Prostate gland (tissue), 2 donors: ENCODE measurements around the gene SLC6A20. TPM values are rescaled to one million over a fixed set of nuclear protein-coding genes. Genes with fewer than 3 reads are reported as not detected.

ENCODE experiments used
- DNase-seq: peaks from one replicate; pipeline ENCODE4 v3.0.0-alpha.2; 2019; ENCODE audit warnings: low spot score
- H3K27ac ChIP-seq, 2 donors: fragments of 200-600 bp; sonication (generic); 2 replicates each; pipeline ENCODE4 v1.5.1; 2017 to 2019
- H3K27me3 ChIP-seq: fragments of 200-600 bp; sonication (generic); replicated peaks from 2 replicates; pipeline ENCODE4 v1.5.1; 2019; ENCODE audit not compliant: insufficient read depth
- H3K36me3 ChIP-seq, 2 donors: fragments of 200-600 bp; sonication (generic); 1 replicate in 1 of 2; 2 replicates in 1 of 2; pipeline versions ENCODE4 v1.5.1 to v1.8.1; 2017 to 2019
- H3K4me1 ChIP-seq: fragments of 200-600 bp; sonication (generic); replicated peaks from 2 replicates; pipeline ENCODE4 v1.5.1; 2019
- H3K4me3 ChIP-seq, 2 donors: fragments of 200-600 bp; sonication (generic); 2 replicates each; pipeline ENCODE4 v1.5.1; 2017 to 2019
- H3K9me3 ChIP-seq: fragments of 200-600 bp; sonication (generic); 2 replicates; pipeline ENCODE4 v1.5.1; 2017
- POLR2A ChIP-seq: fragments of 450-650 bp; IDR thresholded peaks from one replicate; pipeline ENCODE4 v1.6.1; 2016; ENCODE audit warnings: antibody characterized with exemption, mild to moderate bottlenecking
- POLR2AphosphoS5 ChIP-seq: sonication (generic); formaldehyde crosslinking; IDR thresholded peaks from one replicate; pipeline ENCODE4 v1.6.1; 2017; ENCODE audit warnings: antibody characterized with exemption
- WGBS: methylation state at CpG from one replicate; pipeline ENCODE4 v1.1.5; 2018; 5-methylcytosine and 5-hydroxymethylcytosine counted together
- intact Hi-C: fragments of 100-400 bp; cut with DNase I; formaldehyde crosslinking; loops from one replicate; pipeline ENCODE4 v1.14.2; 2022
- total RNA-seq, 2 donors: library from RNA; depleted of rRNA; stranded (reverse); fragments of >200 nt; gene quantifications; one replicate each; pipeline ENCODE4 v1.1.0, GENCODE V29; 2016
- TF ChIP-seq, protein P1 (sequence below), 4 experiments: fragments of 200-600 bp in 2 of 4; fragments of 450-650 bp in 2 of 4; sonication (generic) in 2 of 4; IDR thresholded peaks; 1 replicate in 3 of 4; 2 replicates in 1 of 4; pipeline ENCODE4 v1.5.1; 2016 to 2019; ENCODE audit warnings: antibody characterized with exemption in 4 of 4, mild to moderate bottlenecking in 2 of 4, moderate library complexity in 2 of 4

The SLC6A20 gene
- total RNA-seq, 2 donors from 2014 or later: 1.6 TPM; not detected in 1

DNA sequence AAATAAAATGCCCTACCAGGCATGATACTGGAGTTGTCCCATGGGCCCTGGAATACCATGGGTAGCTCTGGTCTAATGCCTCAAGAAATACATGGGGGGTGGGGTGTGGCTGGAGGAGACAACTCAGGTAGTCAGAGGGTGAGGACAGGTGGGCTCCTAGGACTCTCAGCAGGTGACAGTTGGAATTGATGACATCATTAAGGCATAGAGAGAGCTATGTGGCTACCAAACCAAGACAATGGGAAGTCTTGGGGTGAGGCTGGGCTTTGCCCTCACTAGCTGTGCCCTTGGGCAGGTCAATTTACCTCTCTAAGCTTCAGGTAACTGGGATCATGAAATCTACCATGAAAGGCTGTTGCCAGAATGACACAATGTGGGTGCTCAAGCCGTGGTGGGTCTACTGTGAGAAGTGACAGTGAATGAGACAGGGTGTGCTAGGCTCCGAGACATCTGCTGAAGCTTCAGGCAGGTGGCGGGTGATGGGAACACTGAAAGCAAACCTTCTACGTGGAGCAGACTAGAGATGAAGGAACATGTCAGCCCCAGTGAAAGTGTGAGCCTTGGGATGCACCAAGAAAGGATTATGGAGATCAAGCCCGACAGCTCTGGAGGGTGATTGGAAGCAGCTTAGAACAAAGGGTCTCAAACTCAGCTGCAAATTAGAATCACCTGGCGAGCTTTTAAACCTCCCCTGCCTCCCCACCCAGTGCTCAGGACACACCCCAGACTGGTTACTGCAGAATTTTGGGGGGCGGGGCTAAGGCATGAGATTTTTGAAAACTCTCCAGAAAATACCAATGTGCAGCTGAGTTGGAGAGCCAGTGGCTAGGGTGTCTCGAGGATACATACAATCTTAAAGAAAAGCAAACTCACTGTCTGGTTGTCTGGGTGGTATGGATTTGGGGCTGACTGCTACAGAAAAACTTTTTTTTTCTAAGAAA, 21.5 kb downstream of the SLC6A20 start:
- Histone ChIP-seq H3K36me3 (no peaks in the 10 kb centered on the region), H3K4me1 (no peaks in the 10 kb centered on the region), H3K4me3 (no peak overlapping the region), H3K9me3 (no peaks in the 10 kb centered on the region), H3K27ac (no peak overlapping the region), H3K27me3 (no peaks in the 10 kb centered on the region)
- DNase-seq: no peak
- 84% methylated on average over 8 of the region's 8 CpGs for WGBS
- intact Hi-C loops: no loop called here
- TF ChIP-seq, protein P1, sequence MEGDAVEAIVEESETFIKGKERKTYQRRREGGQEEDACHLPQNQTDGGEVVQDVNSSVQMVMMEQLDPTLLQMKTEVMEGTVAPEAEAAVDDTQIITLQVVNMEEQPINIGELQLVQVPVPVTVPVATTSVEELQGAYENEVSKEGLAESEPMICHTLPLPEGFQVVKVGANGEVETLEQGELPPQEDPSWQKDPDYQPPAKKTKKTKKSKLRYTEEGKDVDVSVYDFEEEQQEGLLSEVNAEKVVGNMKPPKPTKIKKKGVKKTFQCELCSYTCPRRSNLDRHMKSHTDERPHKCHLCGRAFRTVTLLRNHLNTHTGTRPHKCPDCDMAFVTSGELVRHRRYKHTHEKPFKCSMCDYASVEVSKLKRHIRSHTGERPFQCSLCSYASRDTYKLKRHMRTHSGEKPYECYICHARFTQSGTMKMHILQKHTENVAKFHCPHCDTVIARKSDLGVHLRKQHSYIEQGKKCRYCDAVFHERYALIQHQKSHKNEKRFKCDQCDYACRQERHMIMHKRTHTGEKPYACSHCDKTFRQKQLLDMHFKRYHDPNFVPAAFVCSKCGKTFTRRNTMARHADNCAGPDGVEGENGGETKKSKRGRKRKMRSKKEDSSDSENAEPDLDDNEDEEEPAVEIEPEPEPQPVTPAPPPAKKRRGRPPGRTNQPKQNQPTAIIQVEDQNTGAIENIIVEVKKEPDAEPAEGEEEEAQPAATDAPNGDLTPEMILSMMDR (IDR thresholded peaks at IDR 0.05): no peak
- TF ChIP-seq POLR2A (no peak), POLR2AphosphoS5 (no peak)

DNA sequence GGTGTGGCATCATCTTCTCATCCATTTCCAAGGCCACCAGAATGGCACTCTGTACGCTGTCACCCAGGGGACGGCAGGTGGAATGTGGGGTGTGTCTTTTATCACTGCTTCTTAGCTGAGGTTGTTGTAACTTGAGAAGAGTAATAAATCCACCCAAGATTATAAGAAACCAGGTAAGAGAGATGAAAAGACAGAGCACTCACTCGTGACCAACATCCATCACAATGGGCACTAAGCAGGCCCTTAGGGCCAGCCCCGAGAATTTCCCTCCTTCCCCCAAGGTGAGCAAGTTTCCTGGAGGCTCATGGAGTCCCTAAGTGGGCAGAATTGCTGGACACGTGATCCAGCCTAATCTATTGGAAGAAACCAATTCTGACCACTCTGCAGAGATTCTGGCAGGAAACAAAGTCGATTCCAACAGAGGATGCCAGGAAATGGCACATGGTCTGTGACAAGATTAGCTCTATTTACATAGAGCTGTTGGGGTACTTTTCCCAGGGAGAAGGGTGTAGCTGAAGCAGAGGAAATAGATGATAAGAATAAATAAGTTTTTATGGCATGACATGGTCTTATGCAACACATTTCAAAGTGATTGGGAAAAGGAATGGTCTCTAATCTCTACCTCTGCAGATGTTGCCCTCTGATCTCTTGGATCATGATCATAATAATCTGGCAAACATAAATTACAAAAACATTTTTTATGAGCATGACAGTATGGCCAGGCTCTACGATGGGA, 22.5 kb downstream of the SLC6A20 start:
- TF ChIP-seq POLR2A (no peak), POLR2AphosphoS5 (no peak)
- TF ChIP-seq, protein P1 (IDR thresholded peaks at IDR 0.05): no peak
- DNase-seq: no peak
- H3K27me3 ChIP-seq: no peaks in the 10 kb centered on the region
- 43% methylated on average over 7 of the region's 7 CpGs for WGBS
- H3K4me1 ChIP-seq: no peaks in the 10 kb centered on the region
- no peak overlapping the region for H3K4me3 ChIP-seq
- no peaks in the 10 kb centered on the region for H3K36me3 ChIP-seq
- no peaks in the 10 kb centered on the region for H3K9me3 ChIP-seq
- intact Hi-C loops: no loop called here
- no peak overlapping the region for H3K27ac ChIP-seq

DNA sequence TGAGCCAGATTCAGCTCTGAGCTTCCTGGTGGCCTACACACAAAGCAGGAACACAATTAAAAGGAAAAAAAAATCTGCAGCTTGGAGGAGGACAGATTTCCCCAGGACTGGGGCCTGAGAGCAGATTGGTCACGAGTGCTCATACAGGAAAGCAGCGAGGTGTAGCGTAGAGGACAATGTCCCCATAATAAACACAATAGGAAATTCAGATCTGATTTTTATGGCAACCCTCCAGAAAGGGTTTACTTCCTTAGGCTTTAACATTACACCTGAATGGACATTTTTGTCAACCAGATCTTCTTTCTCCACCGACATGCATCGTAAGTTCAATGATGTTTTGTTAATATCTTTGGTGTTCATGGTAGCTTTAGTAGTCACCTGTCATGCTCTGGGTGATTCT, 23.3 kb downstream of the SLC6A20 start:
- Histone ChIP-seq H3K9me3 (no peaks in the 10 kb centered on the region), H3K27ac (no peak overlapping the region), H3K27me3 (no peaks in the 10 kb centered on the region), H3K36me3 (no peaks in the 10 kb centered on the region), H3K4me3 (no peak overlapping the region), H3K4me1 (no peaks in the 10 kb centered on the region)
- 81% methylated on average over 5 of the region's 5 CpGs for WGBS
- DNase-seq: no peak
- TF ChIP-seq POLR2A: no peak
- TF ChIP-seq, protein P1 (IDR thresholded peaks at IDR 0.05): no peak
- no peak for TF ChIP-seq POLR2AphosphoS5
- intact Hi-C loops: no loop called here

DNA sequence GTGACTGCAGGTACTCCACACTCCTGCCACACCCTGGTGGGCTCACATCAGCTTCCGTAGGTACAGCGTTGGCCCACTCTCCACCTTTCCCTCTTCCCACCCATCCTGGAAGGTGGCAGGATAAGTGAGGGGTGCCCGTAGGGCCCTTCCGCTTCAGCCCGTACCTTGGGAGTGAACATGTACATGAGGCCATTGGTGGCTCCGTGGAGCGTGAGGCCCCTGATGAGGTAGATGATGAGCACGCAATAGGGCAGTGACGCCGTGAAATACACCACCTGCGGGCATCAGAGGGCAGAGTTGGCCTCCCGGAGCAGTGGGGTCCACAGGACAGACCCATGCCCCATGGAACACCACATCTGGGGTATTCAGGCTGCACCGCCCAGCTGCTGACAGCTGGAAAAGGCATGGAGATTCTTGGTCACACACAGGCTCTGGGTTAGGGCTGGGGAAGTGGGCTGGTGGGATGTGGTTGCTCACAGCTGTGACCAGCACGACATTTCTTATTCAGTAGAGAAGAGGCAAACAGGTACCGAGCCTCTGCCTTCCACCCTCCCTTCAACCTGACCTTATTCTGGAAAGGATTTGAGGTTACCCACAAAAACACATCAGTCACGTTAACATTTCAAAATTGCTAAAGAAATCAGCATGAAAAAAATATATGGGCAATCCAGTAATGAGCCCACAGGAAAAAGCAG, 23.8 kb downstream of the SLC6A20 start:
- no peak overlapping the region for H3K4me3 ChIP-seq
- no peaks in the 10 kb centered on the region for H3K27me3 ChIP-seq
- H3K36me3 ChIP-seq: no peaks in the 10 kb centered on the region
- TF ChIP-seq POLR2AphosphoS5 (no peak), POLR2A (no peak)
- TF ChIP-seq, protein P1 (IDR thresholded peaks at IDR 0.05): no peak
- no peak for DNase-seq
- WGBS: 94% methylated on average over 13 of the region's 16 CpGs
- intact Hi-C loops: no loop called here
- no peak overlapping the region for H3K27ac ChIP-seq
- H3K9me3 ChIP-seq: no peaks in the 10 kb centered on the region
- no peaks in the 10 kb centered on the region for H3K4me1 ChIP-seq
